Hematopoietic multipotent progenitor cell treated with erythropoietin and hydrocortisone succinate and interleukin-3 and kit ligand, for 6 days (in vitro differentiated cells): Measurements from ENCODE around the gene CSF1.
A peak's percentile ranks its signal among the peaks of the same experiment; 100 is the strongest.
"Not testable (repeated sequence)": the region's sequence is repeated elsewhere in the genome, so short reads cannot be mapped to it uniquely, and the experiment has no call there.

ENCODE experiments used
- DNase-seq: peaks from one replicate; pipeline ENCODE4 v3.0.0-alpha.2; 2015

The CSF1 gene

GRCh38 chr1:109920391-109920790 lies 9.7 kb downstream of the CSF1 start:
- DNase-seq = not testable (repeated sequence)

GRCh38 chr1:109922326-109922725 lies 11.7 kb downstream of the CSF1 start:
- no peak for DNase-seq

- peak; percentile 52 for DNase-seq
Measured at GRCh38 chr1:109923131-109923945, 12.7 kb downstream of the CSF1 start.

- DNase-seq = no peak
Measured at GRCh38 chr1:109923946-109924275, 13.3 kb downstream of the CSF1 start.

GRCh38 chr1:109924316-109924715 lies 13.7 kb downstream of the CSF1 start:
- no peak for DNase-seq

GRCh38 chr1:109925159-109925990 lies 14.7 kb downstream of the CSF1 start:
- DNase-seq = no peak

GRCh38 chr1:109926662-109927300 lies 16.1 kb downstream of the CSF1 start:
- DNase-seq = no peak

GRCh38 chr1:109927356-109927755 lies 16.7 kb downstream of the CSF1 start:
- no peak for DNase-seq

- no peak for DNase-seq
Measured at GRCh38 chr1:109927911-109928321, 17.3 kb downstream of the CSF1 start.

- no peak for DNase-seq
Measured at GRCh38 chr1:109928591-109929111, 18.0 kb downstream of the CSF1 start.

- no peak for DNase-seq
Measured at GRCh38 chr1:109929170-109929569, 18.5 kb downstream of the CSF1 start.

GRCh38 chr1:109929588-109930251 lies 19.1 kb downstream of the CSF1 start:
- no peak for DNase-seq

GRCh38 chr1:109930252-109930993 lies 19.8 kb downstream of the CSF1 start:
- DNase-seq = no peak

- peak; percentile 20 for DNase-seq
Measured at GRCh38 chr1:109931189-109931731, 20.6 kb downstream of the CSF1 start.

GRCh38 chr1:109931911-109932636 lies 21.4 kb downstream of the CSF1 start:
- DNase-seq = no peak

- no peak for DNase-seq
Measured at GRCh38 chr1:109932679-109933078, 22.0 kb downstream of the CSF1 start.

- DNase-seq = peak; percentile 30
Measured at GRCh38 chr1:109933856-109934711, 23.4 kb downstream of the CSF1 start.

- DNase-seq = no peak
Measured at GRCh38 chr1:109935451-109935900, 24.8 kb downstream of the CSF1 start.

GRCh38 chr1:109937738-109938137 lies 27.1 kb downstream of the CSF1 start:
- no peak for DNase-seq

- no peak for DNase-seq
Measured at GRCh38 chr1:109938556-109938955, 27.9 kb downstream of the CSF1 start.
